ENCODE data around the gene NDUFS6.

The NDUFS6 gene

DNA sequence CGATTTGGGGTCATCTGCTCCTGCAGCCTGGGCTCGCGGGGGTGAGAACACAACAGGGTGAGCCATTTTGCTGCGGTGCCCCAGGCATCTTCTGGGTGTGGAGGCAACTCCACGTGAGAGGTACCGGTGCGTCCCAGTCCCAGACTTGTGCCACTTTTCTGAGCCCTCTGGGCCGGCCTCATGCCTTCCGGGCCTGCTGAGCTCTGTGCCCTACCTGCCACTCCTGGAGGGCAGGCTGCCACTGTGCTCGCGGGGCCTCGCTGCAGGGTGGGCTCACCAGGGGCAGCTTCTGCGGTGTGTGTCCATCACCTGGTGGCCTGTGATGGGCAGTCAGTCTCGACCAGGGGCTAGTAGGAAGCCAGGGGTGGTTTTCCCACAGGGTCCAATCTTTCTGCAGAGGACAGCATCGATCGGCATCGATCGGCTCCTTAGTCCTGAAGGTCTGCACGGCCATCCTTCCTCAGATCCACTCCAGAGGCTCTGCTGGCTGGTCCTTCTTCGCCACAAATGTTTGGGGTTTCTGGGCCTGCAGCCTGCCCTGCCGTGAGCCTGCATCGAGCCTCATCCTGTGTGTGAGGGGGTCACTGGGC lies 58.9 kb downstream of the NDUFS6 start:
- TF ChIP-seq REST (IDR thresholded peaks at IDR 0.05; ENCODE audit: insufficient replicate concordance, low read depth) (no peak), SPI1 (IDR thresholded peaks at IDR 0.05; ENCODE audit: borderline replicate concordance, low read depth) (no peak), GABPA (IDR thresholded peaks at IDR 0.05; ENCODE audit: low read depth) (no peak), POLR2AphosphoS5 (IDR thresholded peaks at IDR 0.05; ENCODE audit: low read depth) (no peak)
- TF ChIP-seq, protein P1, sequence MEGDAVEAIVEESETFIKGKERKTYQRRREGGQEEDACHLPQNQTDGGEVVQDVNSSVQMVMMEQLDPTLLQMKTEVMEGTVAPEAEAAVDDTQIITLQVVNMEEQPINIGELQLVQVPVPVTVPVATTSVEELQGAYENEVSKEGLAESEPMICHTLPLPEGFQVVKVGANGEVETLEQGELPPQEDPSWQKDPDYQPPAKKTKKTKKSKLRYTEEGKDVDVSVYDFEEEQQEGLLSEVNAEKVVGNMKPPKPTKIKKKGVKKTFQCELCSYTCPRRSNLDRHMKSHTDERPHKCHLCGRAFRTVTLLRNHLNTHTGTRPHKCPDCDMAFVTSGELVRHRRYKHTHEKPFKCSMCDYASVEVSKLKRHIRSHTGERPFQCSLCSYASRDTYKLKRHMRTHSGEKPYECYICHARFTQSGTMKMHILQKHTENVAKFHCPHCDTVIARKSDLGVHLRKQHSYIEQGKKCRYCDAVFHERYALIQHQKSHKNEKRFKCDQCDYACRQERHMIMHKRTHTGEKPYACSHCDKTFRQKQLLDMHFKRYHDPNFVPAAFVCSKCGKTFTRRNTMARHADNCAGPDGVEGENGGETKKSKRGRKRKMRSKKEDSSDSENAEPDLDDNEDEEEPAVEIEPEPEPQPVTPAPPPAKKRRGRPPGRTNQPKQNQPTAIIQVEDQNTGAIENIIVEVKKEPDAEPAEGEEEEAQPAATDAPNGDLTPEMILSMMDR (IDR thresholded peaks at IDR 0.05; ENCODE audit: insufficient read depth, low read length), result no peak
- Histone ChIP-seq H3K27me3 (ENCODE audit: insufficient read depth, poor library complexity, severe bottlenecking) (no peaks in the 10 kb centered on the region), H3K27ac (replicated peaks) (no peak overlapping the region), H3K4me3 (replicated peaks; ENCODE audit: insufficient read depth, low read length) (no peak overlapping the region)
- no peak for DNase-seq (ENCODE audit: low read depth in 1 of 2, low spot score in 1 of 2)

GRCh38 chr5:1860949-1861348 lies 59.7 kb downstream of the NDUFS6 start:
- TF ChIP-seq GABPA (IDR thresholded peaks at IDR 0.05; ENCODE audit: low read depth), result no peak
- TF ChIP-seq POLR2AphosphoS5 (IDR thresholded peaks at IDR 0.05; ENCODE audit: low read depth), result no peak
- TF ChIP-seq SPI1 (IDR thresholded peaks at IDR 0.05; ENCODE audit: borderline replicate concordance, low read depth), result no peak
- TF ChIP-seq, protein P1 (IDR thresholded peaks at IDR 0.05; ENCODE audit: insufficient read depth, low read length), result no peak
- no peak for TF ChIP-seq REST (IDR thresholded peaks at IDR 0.05; ENCODE audit: insufficient replicate concordance, low read depth)
- DNase-seq (ENCODE audit: low read depth in 1 of 2, low spot score in 1 of 2), result no peak
- Histone ChIP-seq H3K27ac (replicated peaks) (no peak overlapping the region), H3K4me3 (replicated peaks; ENCODE audit: insufficient read depth, low read length) (no peak overlapping the region), H3K27me3 (ENCODE audit: insufficient read depth, poor library complexity, severe bottlenecking) (no peaks in the 10 kb centered on the region)

GRCh38 chr5:1864896-1865440 lies 63.8 kb downstream of the NDUFS6 start:
- no peak for DNase-seq (ENCODE audit: low read depth in 1 of 2, low spot score in 1 of 2)
- no peak overlapping the region for H3K27ac ChIP-seq (replicated peaks)
- peaks cover 4% of the 10 kb centered on the region for H3K27me3 ChIP-seq (ENCODE audit: insufficient read depth, poor library complexity, severe bottlenecking)
- TF ChIP-seq SPI1 (IDR thresholded peaks at IDR 0.05; ENCODE audit: borderline replicate concordance, low read depth), result no peak
- TF ChIP-seq, protein P1 (IDR thresholded peaks at IDR 0.05; ENCODE audit: insufficient read depth, low read length), result no peak
- H3K4me3 ChIP-seq (replicated peaks; ENCODE audit: insufficient read depth, low read length), result no peak overlapping the region

DNA sequence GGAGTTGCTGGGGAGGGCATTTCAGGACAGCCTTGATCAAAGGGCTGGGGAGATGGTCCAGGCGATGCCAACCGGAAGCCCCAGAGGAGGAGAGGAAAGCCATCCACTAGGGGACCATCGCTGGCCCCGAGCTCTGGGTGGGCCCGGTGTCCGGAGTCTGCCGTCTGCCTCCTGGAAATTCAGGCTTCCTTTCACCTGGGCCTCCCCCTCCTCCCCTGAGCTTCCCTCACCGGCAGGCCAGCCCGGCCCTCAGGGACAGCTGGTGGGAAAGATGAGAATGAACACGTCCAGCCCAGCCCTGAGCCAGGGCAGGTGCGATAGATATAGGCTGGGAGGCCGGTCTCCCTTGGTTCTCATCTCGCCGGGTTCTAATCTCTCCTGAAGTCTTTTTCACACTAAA lies 64.3 kb downstream of the NDUFS6 start:
- H3K4me3 ChIP-seq (replicated peaks; ENCODE audit: insufficient read depth, low read length), result no peak overlapping the region
- H3K27me3 ChIP-seq (ENCODE audit: insufficient read depth, poor library complexity, severe bottlenecking), result peaks cover 4% of the 10 kb centered on the region
- no peak for TF ChIP-seq REST (IDR thresholded peaks at IDR 0.05; ENCODE audit: insufficient replicate concordance, low read depth)
- no peak for TF ChIP-seq POLR2AphosphoS5 (IDR thresholded peaks at IDR 0.05; ENCODE audit: low read depth)
- TF ChIP-seq, protein P1 (IDR thresholded peaks at IDR 0.05; ENCODE audit: insufficient read depth, low read length), result no peak
- TF ChIP-seq GABPA (IDR thresholded peaks at IDR 0.05; ENCODE audit: low read depth), result no peak
- TF ChIP-seq SPI1 (IDR thresholded peaks at IDR 0.05; ENCODE audit: borderline replicate concordance, low read depth), result no peak
- H3K27ac ChIP-seq (replicated peaks), result no peak overlapping the region
- DNase-seq (ENCODE audit: low read depth in 1 of 2, low spot score in 1 of 2), result no peak

All from HL-60 (cell line).